Amygdala (tissue), 56 donors: ENCODE results near the gene JHY.
"Not testable (repeated sequence)": the region's sequence is repeated elsewhere in the genome, so short reads cannot be mapped to it uniquely, and the experiment has no call there.

Experiments
- DNase-seq, 56 donors: peaks; one replicate each; lab custom pipeline; 2025; lab: John Stamatoyannopoulos, UW

Gene JHY

GRCh38 chr11:122882189-122882856 is at the start of gene JHY:
Gene JHY (plus strand): TSS chr11:122882759. CDS start chr11:122885850, 3,091 bp downstream.
- peak in 2 of 56 donors; percentile 29 to 38 for DNase-seq

- DNase-seq: no peak
These were observed 48.6 kb upstream of the JHY start for GRCh38 chr11:122833846-122834464.

GRCh38 chr11:122836916-122837315 is 45.6 kb upstream of the JHY start:
- DNase-seq: no peak

GRCh38 chr11:122837528-122838346 is 44.8 kb upstream of the JHY start:
- DNase-seq: no peak

- DNase-seq: no peak
These were observed 39.0 kb upstream of the JHY start for GRCh38 chr11:122843281-122844141.

GRCh38 chr11:122847466-122847865 is 35.1 kb upstream of the JHY start:
- no peak for DNase-seq

- DNase-seq: no peak
These were observed 34.4 kb upstream of the JHY start for GRCh38 chr11:122848186-122848585.

- DNase-seq: no peak
These were observed 32.4 kb upstream of the JHY start for GRCh38 chr11:122850076-122850631.

GRCh38 chr11:122851366-122851966 is 31.1 kb upstream of the JHY start:
- peak in 1 of 56 donors; percentile 10 for DNase-seq

- DNase-seq: peak in 6 of 56 donors; percentile 3 to 44 (median 16)
These were observed 30.3 kb upstream of the JHY start for GRCh38 chr11:122852074-122852795.

- DNase-seq: no peak
These were observed 29.8 kb upstream of the JHY start for GRCh38 chr11:122852796-122853160.

GRCh38 chr11:122853261-122853660 is 29.3 kb upstream of the JHY start:
- DNase-seq: no peak

- peak in 13 of 56 donors; percentile 5 to 81 (median 15) for DNase-seq
These were observed 28.6 kb upstream of the JHY start for GRCh38 chr11:122853971-122854446.

- no peak for DNase-seq
These were observed 20.9 kb upstream of the JHY start for GRCh38 chr11:122861631-122862030.

GRCh38 chr11:122862091-122862490 is 20.5 kb upstream of the JHY start:
- DNase-seq: no peak

GRCh38 chr11:122863154-122863553 is 19.4 kb upstream of the JHY start:
- not testable (repeated sequence) for DNase-seq

- peak in 11 of 56 donors; percentile 2 to 64 (median 22) for DNase-seq
These were observed 18.7 kb upstream of the JHY start for GRCh38 chr11:122863704-122864326.

GRCh38 chr11:122864386-122865115 is 18.0 kb upstream of the JHY start:
- DNase-seq: no peak
